KG1 (cell line): ENCODE results near the gene NPIPA3.
"Not testable (repeated sequence)": the region's sequence is repeated elsewhere in the genome, so short reads cannot be mapped to it uniquely, and the experiment has no call there.

Source experiments
- DNase-seq: peaks from one replicate; lab custom pipeline; 2025; lab: John Stamatoyannopoulos, UW

Gene NPIPA3

GRCh38 chr16:14703156-14704011, at the start of gene NPIPA3:
TSS of gene NPIPA3 (plus strand) at chr16:14703411. CDS start at chr16:14708944, 5,533 bp downstream.
- DNase-seq, result not testable (repeated sequence)

GRCh38 chr16:14658063-14658462, 45.1 kb upstream of the NPIPA3 start:
- DNase-seq, result no peak

GRCh38 chr16:14667347-14668266, 35.6 kb upstream of the NPIPA3 start:
- no peak for DNase-seq

GRCh38 chr16:14668556-14669223, 34.5 kb upstream of the NPIPA3 start:
- no peak for DNase-seq

GRCh38 chr16:14669776-14670175, 33.4 kb upstream of the NPIPA3 start:
- no peak for DNase-seq

GRCh38 chr16:14672403-14672971, 30.7 kb upstream of the NPIPA3 start:
- no peak for DNase-seq

GRCh38 chr16:14676633-14677032, 26.6 kb upstream of the NPIPA3 start:
- DNase-seq, result no peak

- no peak for DNase-seq
Measured at GRCh38 chr16:14677627-14678026, 25.6 kb upstream of the NPIPA3 start.

GRCh38 chr16:14678748-14679497, 24.3 kb upstream of the NPIPA3 start:
- DNase-seq, result no peak

GRCh38 chr16:14680396-14680795, 22.8 kb upstream of the NPIPA3 start:
- DNase-seq, result not testable (repeated sequence)

GRCh38 chr16:14681115-14681514, 22.1 kb upstream of the NPIPA3 start:
- no peak for DNase-seq

GRCh38 chr16:14682121-14682520, 21.1 kb upstream of the NPIPA3 start:
- DNase-seq, result no peak

- DNase-seq, result not testable (repeated sequence)
Measured at GRCh38 chr16:14685870-14686793, 17.1 kb upstream of the NPIPA3 start.

GRCh38 chr16:14694129-14694528, 9.1 kb upstream of the NPIPA3 start, which contains the start of gene PLA2G10:
TSS of gene PLA2G10 (minus strand) at chr16:14694308. CDS start at chr16:14694229, 79 bp downstream.
- not testable (repeated sequence) for DNase-seq

GRCh38 chr16:14701859-14702258, 1.4 kb upstream of the NPIPA3 start:
- not testable (repeated sequence) for DNase-seq

- not testable (repeated sequence) for DNase-seq
Measured at GRCh38 chr16:14702672-14703071, 539 bp upstream of the NPIPA3 start.

GRCh38 chr16:14733233-14733632, 30.0 kb downstream of the NPIPA3 start:
- not testable (repeated sequence) for DNase-seq

GRCh38 chr16:14740832-14741385, 37.7 kb downstream of the NPIPA3 start:
- DNase-seq, result not testable (repeated sequence)

- DNase-seq, result not testable (repeated sequence)
Measured at GRCh38 chr16:14741794-14742193, 38.6 kb downstream of the NPIPA3 start.
